SIG-M5 (cell line): ENCODE measurements around the gene EPHB1.
"Not testable (repeated sequence)": the region's sequence is repeated elsewhere in the genome, so short reads cannot be mapped to it uniquely, and the experiment has no call there.

Experiments
- DNase-seq: peaks from one replicate; lab custom pipeline; 2025; lab: John Stamatoyannopoulos, UW

Gene EPHB1

GRCh38 chr3:135047061-135047460, 252.0 kb downstream of the EPHB1 start:
- no peak for DNase-seq

GRCh38 chr3:135050536-135050935, 255.5 kb downstream of the EPHB1 start:
- no peak for DNase-seq

- DNase-seq, result no peak
Observed at GRCh38 chr3:135051409-135051973, 256.4 kb downstream of the EPHB1 start.

GRCh38 chr3:135055449-135055848, 260.4 kb downstream of the EPHB1 start:
- no peak for DNase-seq

GRCh38 chr3:135056084-135056730, 261.1 kb downstream of the EPHB1 start:
- DNase-seq, result no peak

- DNase-seq, result no peak
Observed at GRCh38 chr3:135056733-135057310, 261.8 kb downstream of the EPHB1 start.

GRCh38 chr3:135057996-135058395, 262.9 kb downstream of the EPHB1 start:
- no peak for DNase-seq

- no peak for DNase-seq
Observed at GRCh38 chr3:135059580-135059979, 264.5 kb downstream of the EPHB1 start.

- DNase-seq, result not testable (repeated sequence)
Observed at GRCh38 chr3:135066844-135067727, 272.0 kb downstream of the EPHB1 start.

GRCh38 chr3:135068011-135068410, 273.0 kb downstream of the EPHB1 start:
- DNase-seq, result no peak

- DNase-seq, result no peak
Observed at GRCh38 chr3:135069406-135069805, 274.3 kb downstream of the EPHB1 start.

GRCh38 chr3:135071483-135071882, 276.4 kb downstream of the EPHB1 start:
- DNase-seq, result no peak

- no peak for DNase-seq
Observed at GRCh38 chr3:135072431-135072830, 277.4 kb downstream of the EPHB1 start.

GRCh38 chr3:135075157-135075556, 280.1 kb downstream of the EPHB1 start:
- DNase-seq, result no peak

GRCh38 chr3:135076341-135076740, 281.3 kb downstream of the EPHB1 start:
- no peak for DNase-seq

- DNase-seq, result no peak
Observed at GRCh38 chr3:135077186-135077585, 282.1 kb downstream of the EPHB1 start.

GRCh38 chr3:135078283-135078682, 283.2 kb downstream of the EPHB1 start:
- no peak for DNase-seq

- DNase-seq, result no peak
Observed at GRCh38 chr3:135079095-135079494, 284.0 kb downstream of the EPHB1 start.

- no peak for DNase-seq
Observed at GRCh38 chr3:135081451-135081850, 286.4 kb downstream of the EPHB1 start.

GRCh38 chr3:135081856-135082434, 286.9 kb downstream of the EPHB1 start:
- DNase-seq, result no peak

- no peak for DNase-seq
Observed at GRCh38 chr3:135082706-135083105, 287.6 kb downstream of the EPHB1 start.

GRCh38 chr3:135083179-135083578, 288.1 kb downstream of the EPHB1 start:
- no peak for DNase-seq
